Measurements from ENCODE around the gene RPS6KB2.
A peak's percentile ranks its signal among the peaks of the same experiment; 100 is the strongest.
"Not testable (repeated sequence)": the region's sequence is repeated elsewhere in the genome, so short reads cannot be mapped to it uniquely, and the experiment has no call there.

The RPS6KB2 gene

GRCh38 chr11:67468759-67469507 is 40.6 kb downstream of the RPS6KB2 start, which contains the start of gene TMEM134:
Gene TMEM134, minus strand, starts transcription at chr11:67469251. Its CDS starts 59 bp downstream, at chr11:67469192.
- peak; percentile 94 for DNase-seq

- DNase-seq, result no peak
Observed at GRCh38 chr11:67469508-67469811, 41.2 kb downstream of the RPS6KB2 start.

GRCh38 chr11:67470337-67471002 is 42.2 kb downstream of the RPS6KB2 start:
- DNase-seq, result no peak

- DNase-seq, result no peak
Observed at GRCh38 chr11:67472882-67473281, 44.6 kb downstream of the RPS6KB2 start.

- DNase-seq, result not testable (repeated sequence)
Observed at GRCh38 chr11:67476692-67477091, 48.4 kb downstream of the RPS6KB2 start.

- DNase-seq, result not testable (repeated sequence)
Observed at GRCh38 chr11:67477344-67478050, 49.2 kb downstream of the RPS6KB2 start.

GRCh38 chr11:67482275-67482826 is 54.1 kb downstream of the RPS6KB2 start:
- no peak for DNase-seq

- DNase-seq, result peak; percentile 98
Observed at GRCh38 chr11:67482827-67483798, 54.8 kb downstream of the RPS6KB2 start, which contains the start of gene AIP. Gene AIP, plus strand, starts transcription at chr11:67483026. Its CDS starts 133 bp downstream, at chr11:67483159.

GRCh38 chr11:67483831-67484665 is 55.8 kb downstream of the RPS6KB2 start:
- peak; percentile 65 for DNase-seq

- DNase-seq, result peak; percentile 71
Observed at GRCh38 chr11:67484847-67485311, 56.6 kb downstream of the RPS6KB2 start.
